GM12878 (cell line): ENCODE results near the gene CREBBP.

Source experiments
- CBX3 ChIP-seq: fragments of 200-600 bp; sonication (generic); IDR thresholded peaks from 2 replicates; pipeline ENCODE4 v1.6.1; 2016; ENCODE audit warnings: low read depth, borderline replicate concordance
- CTCF ChIP-seq, 3 experiments: IDR thresholded peaks in 2 of 3; conservative IDR thresholded peaks in 1 of 3; 2 replicates each; pipeline ENCODE4 v1.5.1; 2011; ENCODE audit warnings: low read depth in 3 of 3, low read length in 3 of 3, mild to moderate bottlenecking in 3 of 3, control low read depth in 2 of 3, moderate library complexity in 2 of 3, inconsistent platforms in 1 of 3, mixed read lengths in 1 of 3; ENCODE audit not compliant: control insufficient read depth in 2 of 3, insufficient read depth in 1 of 3; ENCODE audit errors: extremely low read depth in 1 of 3
- EZH2 ChIP-seq: IDR thresholded peaks from 2 replicates; pipeline ENCODE4 v1.6.1; 2012; ENCODE audit warnings: low read depth, mild to moderate bottlenecking, control low read depth, inconsistent platforms, low read length, borderline replicate concordance; ENCODE audit not compliant: control insufficient read depth
- NRF1 ChIP-seq: conservative IDR thresholded peaks from 2 replicates; pipeline ENCODE4 v1.6.1; 2011; ENCODE audit warnings: mild to moderate bottlenecking, low read depth, low read length, improper control_type of control experiment
- POLR2A ChIP-seq: IDR thresholded peaks from 2 replicates; pipeline ENCODE4 v1.6.1; 2011; ENCODE audit warnings: low read depth, mild to moderate bottlenecking, low read length
- POLR2AphosphoS5 ChIP-seq: IDR thresholded peaks from 2 replicates; pipeline ENCODE4 v1.6.1; 2011; ENCODE audit warnings: mild to moderate bottlenecking, low read length, inconsistent platforms
- PRDM15 ChIP-seq: fragments of 450-650 bp; formaldehyde crosslinking; IDR thresholded peaks from 2 replicates; pipeline ENCODE4 v1.4.0; 2020; ENCODE audit warnings: mild to moderate bottlenecking, moderate library complexity
- SIN3A ChIP-seq: IDR thresholded peaks from 2 replicates; pipeline ENCODE4 v1.6.1; 2012; ENCODE audit warnings: low read depth, low read length, improper control_type of control experiment
- SMC3 ChIP-seq: IDR thresholded peaks from 2 replicates; pipeline ENCODE4 v1.6.1; 2011; ENCODE audit warnings: low read length, improper control_type of control experiment, borderline replicate concordance
- TAF1 ChIP-seq: IDR thresholded peaks from 2 replicates; pipeline ENCODE4 v1.6.1; 2011; ENCODE audit warnings: mild to moderate bottlenecking, low read depth, low read length, borderline replicate concordance

- TF ChIP-seq CTCF (IDR thresholded peaks at IDR 0.05 in 2 of 3, conservative IDR thresholded peaks at IDR 0.05 in 1 of 3; ENCODE audit: control insufficient read depth in 2 of 3, extremely low read depth in 1 of 3, insufficient read depth in 1 of 3, low read depth in 3 of 3, low read length in 3 of 3) (no peak), POLR2AphosphoS5 (no peak), POLR2A (no peak), TAF1 (no peak), NRF1 (no peak), PRDM15 (CRISPR knock-in tag) (no peak), EZH2 (no peak), SMC3 (no peak), CBX3 (no peak), SIN3A (no peak)
Measured at GRCh38 chr16:3773663-3774062, 106.8 kb downstream of the CREBBP start.
